Activated naive CD4-positive, alpha-beta T cell treated with anti-CD3 and anti-CD28 coated beads, Interleukin-2, amount 50 U/mL, for 24 hours (primary cell): Measurements from ENCODE around the gene WHAMM.
"Not testable (repeated sequence)": the region's sequence is repeated elsewhere in the genome, so short reads cannot be mapped to it uniquely, and the experiment has no call there.

Experiments
- H3K27ac Mint-ChIP-seq: one replicate; pipeline ENCODE4 v1.8.0; 2021; ENCODE audit warnings: mild to moderate bottlenecking, mixed read lengths
- H3K27me3 Mint-ChIP-seq: one replicate; pipeline ENCODE4 v1.8.0; 2021; ENCODE audit warnings: mixed read lengths
- H3K36me3 Mint-ChIP-seq: one replicate; pipeline ENCODE4 v1.8.0; 2021; ENCODE audit warnings: mixed read lengths
- H3K4me1 Mint-ChIP-seq: one replicate; pipeline ENCODE4 v1.8.0; 2021; ENCODE audit warnings: mixed read lengths
- H3K4me3 Mint-ChIP-seq: one replicate; pipeline ENCODE4 v1.8.0; 2021; ENCODE audit warnings: mild to moderate bottlenecking, mixed read lengths
- H3K9me3 Mint-ChIP-seq: one replicate; pipeline ENCODE4 v1.8.0; 2021; ENCODE audit warnings: mixed read lengths

Gene WHAMM

DNA sequence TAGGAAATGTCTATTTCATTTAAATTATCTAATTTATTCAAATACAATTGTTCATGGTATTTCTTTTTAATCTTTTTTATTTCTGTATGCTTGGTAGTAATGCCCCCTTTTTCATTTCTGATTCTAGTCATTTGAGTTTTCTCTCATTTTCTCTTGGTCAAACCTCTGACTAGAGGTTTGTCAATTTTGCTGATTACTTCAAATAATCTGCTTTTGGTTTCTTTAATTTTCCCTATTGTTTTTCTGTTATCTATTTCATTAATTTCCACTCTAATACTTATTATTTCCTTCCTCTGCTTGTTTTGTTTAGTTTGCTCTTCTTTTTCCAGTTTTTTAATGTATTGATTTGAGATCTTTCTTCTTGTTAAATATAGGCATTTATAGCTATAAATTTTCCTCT, 15.7 kb upstream of the WHAMM start:
- Mint-ChIP-seq H3K27ac (no peak overlapping the region), H3K4me1 (no peaks in the 10 kb centered on the region), H3K36me3 (peaks cover 8% of the 10 kb centered on the region), H3K9me3 (peaks cover 8% of the 10 kb centered on the region), H3K4me3 (no peak overlapping the region), H3K27me3 (no peaks in the 10 kb centered on the region)

DNA sequence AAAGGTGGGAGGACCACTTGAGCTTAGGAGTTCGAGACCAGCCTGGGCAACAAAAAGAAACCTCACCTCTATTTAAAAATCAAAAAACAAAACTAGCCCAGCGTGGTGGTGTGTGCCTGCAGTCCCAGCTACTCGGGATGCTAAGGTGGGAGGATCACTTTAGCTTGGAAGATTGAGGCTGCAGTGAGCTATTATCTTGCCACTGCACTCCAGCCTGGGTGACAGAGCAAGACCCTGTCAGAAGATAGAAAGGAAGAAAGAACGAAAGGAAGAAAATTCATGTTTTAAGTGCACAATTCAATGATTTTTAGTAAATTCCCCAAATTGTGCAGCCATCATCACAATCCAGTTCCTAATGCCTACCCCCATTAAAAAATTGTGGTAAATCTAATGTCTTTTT, 11.3 kb upstream of the WHAMM start:
- peaks cover 8% of the 10 kb centered on the region for H3K9me3 Mint-ChIP-seq
- no peaks in the 10 kb centered on the region for H3K27me3 Mint-ChIP-seq
- no peak overlapping the region for H3K4me3 Mint-ChIP-seq
- peaks cover 8% of the 10 kb centered on the region for H3K36me3 Mint-ChIP-seq
- H3K27ac Mint-ChIP-seq = no peak overlapping the region
- no peaks in the 10 kb centered on the region for H3K4me1 Mint-ChIP-seq

DNA sequence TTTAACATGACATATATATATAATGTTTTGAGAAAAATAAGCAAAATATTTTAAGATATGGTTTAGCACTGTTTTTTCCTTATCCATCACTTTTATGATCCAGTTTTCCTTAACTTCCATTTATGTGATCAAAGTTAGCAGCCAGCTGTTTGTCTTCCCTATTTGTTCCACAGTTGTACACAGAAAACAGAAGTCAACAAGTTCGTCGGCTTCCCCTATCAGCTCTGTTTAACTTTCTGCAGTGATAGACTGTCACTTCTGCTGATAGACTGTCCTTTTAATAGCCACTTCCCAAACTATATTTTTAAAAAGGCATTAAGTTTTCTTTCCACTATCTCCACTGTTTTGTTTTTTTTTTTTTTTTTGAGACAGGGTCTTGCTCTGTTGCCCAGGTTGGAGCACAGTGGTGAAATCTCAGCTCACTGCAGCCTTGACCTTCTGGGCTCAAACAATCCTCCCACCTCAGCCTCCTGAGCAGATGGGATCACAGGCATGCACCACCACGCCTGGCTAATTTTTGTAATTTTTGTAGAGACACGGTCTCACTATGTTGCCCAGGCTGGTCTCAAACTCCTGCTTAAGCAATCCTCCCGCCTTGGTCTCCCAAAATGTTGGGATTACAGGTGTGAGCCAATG, 10.8 kb upstream of the WHAMM start:
- no peaks in the 10 kb centered on the region for H3K27me3 Mint-ChIP-seq
- peaks cover 8% of the 10 kb centered on the region for H3K9me3 Mint-ChIP-seq
- H3K27ac Mint-ChIP-seq = no peak overlapping the region
- H3K4me3 Mint-ChIP-seq = no peak overlapping the region
- peaks cover 8% of the 10 kb centered on the region for H3K36me3 Mint-ChIP-seq
- no peaks in the 10 kb centered on the region for H3K4me1 Mint-ChIP-seq

DNA sequence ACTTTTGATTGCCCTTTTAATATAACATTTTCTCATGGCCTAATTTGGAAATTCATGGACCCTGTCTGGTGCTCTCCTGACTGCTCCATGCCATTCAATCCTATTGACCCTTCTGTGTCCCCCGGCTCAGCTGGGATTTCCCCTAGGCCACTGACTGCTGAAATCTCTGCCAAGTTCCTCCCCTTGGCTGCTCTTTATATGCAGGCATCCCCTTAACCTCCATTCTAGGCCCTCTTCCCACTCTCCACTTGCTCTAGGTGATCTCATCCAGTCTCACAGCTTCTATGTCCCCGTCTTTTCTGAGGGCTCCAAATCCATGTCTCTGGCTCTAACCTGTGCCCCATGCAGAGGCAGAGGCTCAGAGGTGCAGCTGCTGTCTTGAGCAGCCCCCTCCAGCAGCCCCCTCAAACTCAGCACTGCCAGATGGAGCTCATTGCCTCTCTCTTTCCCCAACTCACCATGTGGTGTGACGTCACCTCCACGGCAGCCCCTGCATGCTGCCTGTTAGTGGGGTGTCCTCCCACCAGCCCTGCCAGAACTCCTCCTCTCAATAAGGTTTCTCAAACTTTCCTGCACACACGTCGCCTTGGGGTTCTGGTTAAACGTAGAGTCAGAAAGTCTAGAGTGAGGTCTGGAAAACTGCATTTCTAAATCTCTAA, 10.1 kb upstream of the WHAMM start:
- no peak overlapping the region for H3K27ac Mint-ChIP-seq
- peaks cover 1% of the 10 kb centered on the region for H3K9me3 Mint-ChIP-seq
- H3K4me3 Mint-ChIP-seq = no peak overlapping the region
- no peaks in the 10 kb centered on the region for H3K4me1 Mint-ChIP-seq
- no peaks in the 10 kb centered on the region for H3K27me3 Mint-ChIP-seq
- H3K36me3 Mint-ChIP-seq = peaks cover 1% of the 10 kb centered on the region

DNA sequence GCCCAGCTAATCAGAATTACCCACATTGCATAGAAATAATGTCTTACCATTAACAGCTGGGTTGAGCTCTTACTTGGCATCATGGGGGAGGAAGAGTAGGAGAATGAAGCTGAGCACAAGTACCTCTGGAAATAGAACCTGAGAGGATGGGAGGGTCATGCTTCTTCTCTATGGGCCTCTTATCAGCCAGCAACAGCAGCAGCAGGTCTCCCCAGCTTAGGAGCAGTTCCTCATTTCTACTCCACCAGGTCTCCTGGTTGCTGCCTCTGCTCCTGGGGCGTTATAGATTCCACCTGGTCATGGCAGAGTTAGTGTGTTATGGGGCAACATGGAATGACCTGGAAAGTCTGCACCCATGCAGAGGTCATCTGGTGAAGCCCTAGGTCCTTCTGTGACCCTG, 6.9 kb upstream of the WHAMM start:
- H3K4me3 Mint-ChIP-seq = no peak overlapping the region
- H3K27me3 Mint-ChIP-seq = no peaks in the 10 kb centered on the region
- H3K9me3 Mint-ChIP-seq = no peaks in the 10 kb centered on the region
- no peaks in the 10 kb centered on the region for H3K36me3 Mint-ChIP-seq
- no peaks in the 10 kb centered on the region for H3K4me1 Mint-ChIP-seq
- no peak overlapping the region for H3K27ac Mint-ChIP-seq

DNA sequence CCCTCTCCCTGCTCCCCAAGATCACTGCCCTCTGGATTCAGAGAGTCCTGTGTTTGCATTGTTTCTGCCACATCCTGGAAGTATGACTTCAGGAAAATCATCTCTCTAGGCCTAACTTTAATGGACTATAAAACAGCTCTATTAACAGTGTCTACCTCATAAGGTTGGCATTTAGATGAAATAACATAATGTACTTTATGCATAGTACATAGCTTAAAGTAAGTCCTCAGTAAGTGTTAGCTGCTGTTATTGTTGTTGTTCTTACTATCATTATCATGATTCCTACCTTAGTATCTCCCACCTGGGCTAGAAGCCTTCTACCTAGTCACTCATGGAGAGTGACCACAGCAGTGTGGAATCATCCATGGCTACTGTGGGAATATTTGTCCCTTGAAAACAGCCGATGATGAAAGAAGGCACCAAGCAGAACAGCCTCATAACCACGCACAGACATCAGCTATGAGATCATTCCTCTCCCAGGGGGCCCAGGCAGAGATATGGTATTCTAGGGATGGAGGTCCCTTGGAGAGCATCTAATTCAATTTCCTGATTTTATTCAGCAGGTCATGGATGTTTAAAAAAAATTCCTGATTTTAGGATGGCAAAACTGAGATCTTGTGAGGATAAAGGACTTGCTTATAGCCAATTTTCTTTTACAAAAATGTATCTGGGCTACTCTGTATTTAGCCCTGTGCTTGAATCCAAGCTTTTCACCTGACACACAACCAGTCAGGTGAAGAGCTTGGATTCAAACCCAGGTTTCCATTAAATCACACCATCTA, 5.4 kb upstream of the WHAMM start:
- peaks cover 12% of the 10 kb centered on the region for H3K4me1 Mint-ChIP-seq
- H3K9me3 Mint-ChIP-seq = no peaks in the 10 kb centered on the region
- H3K27ac Mint-ChIP-seq = no peak overlapping the region
- no peak overlapping the region for H3K4me3 Mint-ChIP-seq
- no peaks in the 10 kb centered on the region for H3K36me3 Mint-ChIP-seq
- no peaks in the 10 kb centered on the region for H3K27me3 Mint-ChIP-seq

DNA sequence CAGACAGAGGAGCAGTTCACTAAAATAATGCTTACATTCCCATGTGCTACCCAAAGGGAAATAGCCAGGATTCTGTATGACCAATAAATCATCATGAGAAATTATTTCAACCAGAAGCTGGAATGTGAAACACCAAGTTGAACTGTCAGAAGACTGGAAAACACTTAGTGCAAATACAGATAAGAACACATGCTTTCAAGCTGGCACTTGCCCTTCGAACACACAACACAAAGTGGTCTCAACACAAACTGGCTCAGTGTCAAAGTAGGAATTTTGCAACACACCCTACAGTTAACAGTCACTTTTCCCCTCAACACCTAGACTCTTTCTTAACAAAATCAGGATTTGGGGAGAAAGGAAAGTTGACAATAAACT, 4.9 kb upstream of the WHAMM start:
- H3K27ac Mint-ChIP-seq = no peak overlapping the region

DNA sequence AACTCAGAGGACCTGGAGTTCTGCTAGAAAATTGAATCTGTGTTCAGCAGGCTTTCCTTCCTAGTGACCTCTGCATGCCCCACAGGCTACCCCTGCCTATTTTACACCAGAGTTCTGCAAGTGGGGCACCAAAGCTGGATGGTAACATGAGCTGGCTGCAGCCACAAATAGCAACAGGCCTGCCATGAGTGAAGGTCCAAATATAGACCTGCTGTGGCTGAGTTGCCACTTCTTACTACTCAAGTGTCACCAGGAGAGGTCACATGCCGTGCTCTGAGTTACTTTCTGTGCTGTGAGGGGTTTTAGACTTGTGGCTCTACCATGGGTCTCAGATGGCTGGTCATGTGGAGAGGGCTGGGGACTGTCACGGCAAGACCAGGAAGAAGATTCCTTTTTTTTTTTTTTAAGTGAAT, 3.4 kb upstream of the WHAMM start, which contains the start of gene FSD2:
TSS of gene FSD2 (minus strand) at position 76 of the 413 bp plus-strand sequence. CDS start 18,679 bp downstream, outside the sequence.
- Mint-ChIP-seq H3K36me3 (no peaks in the 10 kb centered on the region), H3K27me3 (no peaks in the 10 kb centered on the region), H3K4me3 (no peak within 1 kb of the TSS), H3K27ac (no peak within 1 kb of the TSS), H3K4me1 (peaks cover 22% of the 10 kb centered on the region), H3K9me3 (no peaks in the 10 kb centered on the region)

More for the DNA sequence above, 4.9 kb upstream of the WHAMM start:
- Mint-ChIP-seq H3K4me3 (no peak overlapping the region), H3K36me3 (no peaks in the 10 kb centered on the region), H3K27me3 (no peaks in the 10 kb centered on the region), H3K4me1 (peaks cover 15% of the 10 kb centered on the region), H3K9me3 (no peaks in the 10 kb centered on the region)

DNA sequence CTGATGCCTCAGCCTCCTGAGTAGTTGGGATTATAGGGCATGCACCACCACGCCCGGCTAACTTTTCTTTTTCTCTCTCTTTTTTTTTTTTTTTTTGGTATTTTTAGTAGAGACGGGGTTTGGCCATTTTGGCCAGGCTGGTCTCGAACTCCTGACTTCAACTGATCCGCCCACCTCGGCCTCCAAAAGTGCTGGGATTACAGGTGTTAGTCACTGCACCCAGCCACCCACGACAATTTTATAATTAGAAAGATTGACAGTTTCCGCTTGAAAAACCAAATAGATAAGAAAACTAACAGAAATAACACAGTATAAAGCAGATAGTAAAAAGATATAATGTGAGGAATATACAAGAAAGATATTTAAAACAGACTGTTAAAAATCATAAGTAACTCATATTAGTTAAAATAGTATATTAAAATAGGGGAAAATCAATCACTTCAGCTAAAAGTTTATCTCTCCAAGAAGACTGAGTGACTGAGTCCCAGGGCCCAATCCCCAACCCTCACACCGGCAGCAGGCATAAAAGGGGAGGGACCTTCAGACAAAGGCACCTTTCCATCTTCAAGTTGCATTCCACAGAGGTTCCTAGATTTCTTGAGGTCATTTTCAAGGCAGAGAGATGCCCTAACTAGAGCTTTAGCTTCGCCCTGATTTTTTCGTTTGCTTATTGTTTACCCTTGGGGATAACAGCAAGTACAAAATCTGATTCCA, 1.4 kb upstream of the WHAMM start:
- H3K27ac Mint-ChIP-seq = peak overlapping the region; percentile 88
- no peaks in the 10 kb centered on the region for H3K9me3 Mint-ChIP-seq
- peaks cover 38% of the 10 kb centered on the region for H3K4me1 Mint-ChIP-seq
- peaks cover 4% of the 10 kb centered on the region for H3K36me3 Mint-ChIP-seq
- H3K27me3 Mint-ChIP-seq = no peaks in the 10 kb centered on the region
- no peak overlapping the region for H3K4me3 Mint-ChIP-seq

DNA sequence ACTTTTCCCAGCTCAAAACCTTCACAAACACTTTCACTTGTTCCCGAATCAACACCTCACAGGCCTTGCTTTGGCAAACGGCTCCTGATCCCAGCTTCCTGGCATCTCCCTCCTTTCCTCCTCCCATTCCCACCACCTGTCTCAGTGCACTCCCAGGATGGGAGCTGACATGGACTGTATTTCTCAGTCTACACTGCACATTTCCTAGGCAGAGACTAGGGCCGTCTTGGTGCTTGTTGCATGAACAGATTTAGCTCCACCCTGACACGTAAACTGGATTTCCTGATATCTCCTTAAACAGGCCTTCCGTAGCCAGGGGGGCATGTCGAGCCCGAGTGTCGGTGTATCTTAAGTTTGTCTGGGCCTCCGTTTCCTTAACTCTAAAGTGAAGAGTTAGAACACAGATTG, 790 bp upstream of the WHAMM start:
- Mint-ChIP-seq H3K27me3 (no peaks in the 10 kb centered on the region), H3K4me3 (peak overlapping the region; percentile 81), H3K4me1 (peaks cover 39% of the 10 kb centered on the region), H3K36me3 (peaks cover 4% of the 10 kb centered on the region), H3K9me3 (no peaks in the 10 kb centered on the region), H3K27ac (peak overlapping the region; percentile 88)

DNA sequence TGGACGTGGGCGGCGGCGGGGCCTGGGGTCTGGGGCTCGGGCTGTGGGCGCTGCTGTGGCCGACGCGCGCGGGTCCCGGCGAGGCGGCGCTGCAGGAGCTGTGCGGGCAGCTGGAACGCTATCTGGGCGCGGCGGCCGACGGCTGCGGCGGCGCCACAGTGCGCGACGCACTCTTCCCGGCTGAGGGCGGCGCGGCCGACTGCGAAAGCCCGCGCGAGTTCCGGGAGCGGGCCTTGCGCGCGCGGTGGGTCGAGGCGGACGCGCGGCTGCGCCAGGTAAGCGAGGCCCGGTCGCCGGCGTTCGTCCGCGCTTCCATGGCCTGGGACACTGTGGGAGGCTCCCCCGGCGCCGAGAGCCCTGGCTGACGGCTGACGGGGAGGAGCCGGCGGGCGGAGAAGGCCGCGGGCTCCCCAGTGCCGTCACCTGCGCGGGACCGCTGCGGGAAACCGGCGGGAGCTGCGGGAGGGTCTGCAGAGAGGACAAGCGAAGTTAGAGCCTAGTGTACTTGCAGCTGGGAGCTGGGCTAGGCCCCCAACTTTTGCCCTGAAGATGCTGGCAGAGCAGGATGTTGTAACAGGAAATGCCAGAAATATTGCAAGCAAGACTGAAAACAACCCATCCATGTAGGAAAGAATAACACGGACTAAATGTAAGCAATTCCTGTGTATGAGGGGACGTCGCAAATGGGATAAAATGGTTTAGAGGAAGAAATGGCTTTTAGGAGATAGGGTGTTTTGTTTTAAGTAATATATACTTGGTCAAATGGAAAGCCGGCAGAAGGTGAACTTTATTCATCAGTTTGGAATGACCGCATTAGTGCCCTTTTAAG, 847 bp downstream of the WHAMM start:
- Mint-ChIP-seq H3K9me3 (no peaks in the 10 kb centered on the region), H3K27ac (peak overlapping the region; percentile 100), H3K27me3 (no peaks in the 10 kb centered on the region), H3K4me1 (peaks cover 49% of the 10 kb centered on the region), H3K36me3 (peaks cover 8% of the 10 kb centered on the region), H3K4me3 (peak overlapping the region; percentile 94)

DNA sequence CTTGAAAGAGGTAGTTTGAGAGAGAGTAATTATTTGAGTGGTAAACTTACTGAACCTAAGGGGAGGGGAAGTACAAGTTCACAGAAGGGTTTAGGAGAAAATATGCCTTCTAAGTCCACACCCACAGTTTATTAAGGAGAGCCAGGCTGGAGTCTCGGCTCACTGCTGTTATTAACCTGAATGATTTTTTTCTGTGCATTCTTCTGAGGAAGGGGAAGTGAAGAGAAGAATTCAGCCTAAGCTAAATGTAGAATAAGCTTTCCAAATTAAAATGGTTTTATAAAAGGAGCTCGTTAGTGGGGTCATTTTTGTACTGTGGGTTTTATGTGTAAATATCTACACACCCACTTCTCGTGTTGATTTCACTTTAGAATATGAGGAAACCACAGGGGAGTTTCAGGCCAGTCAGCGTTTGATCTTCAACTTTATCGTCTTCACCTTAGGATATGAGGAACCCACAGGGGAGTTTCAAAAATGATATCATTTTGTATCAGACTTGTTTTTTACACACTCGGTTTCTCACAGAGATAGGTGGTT, 1.5 kb downstream of the WHAMM start:
- no peaks in the 10 kb centered on the region for H3K27me3 Mint-ChIP-seq
- peak overlapping the region; percentile 100 for H3K27ac Mint-ChIP-seq
- peak overlapping the region; percentile 94 for H3K4me3 Mint-ChIP-seq
- H3K9me3 Mint-ChIP-seq = no peaks in the 10 kb centered on the region
- H3K4me1 Mint-ChIP-seq = peaks cover 56% of the 10 kb centered on the region
- peaks cover 13% of the 10 kb centered on the region for H3K36me3 Mint-ChIP-seq

DNA sequence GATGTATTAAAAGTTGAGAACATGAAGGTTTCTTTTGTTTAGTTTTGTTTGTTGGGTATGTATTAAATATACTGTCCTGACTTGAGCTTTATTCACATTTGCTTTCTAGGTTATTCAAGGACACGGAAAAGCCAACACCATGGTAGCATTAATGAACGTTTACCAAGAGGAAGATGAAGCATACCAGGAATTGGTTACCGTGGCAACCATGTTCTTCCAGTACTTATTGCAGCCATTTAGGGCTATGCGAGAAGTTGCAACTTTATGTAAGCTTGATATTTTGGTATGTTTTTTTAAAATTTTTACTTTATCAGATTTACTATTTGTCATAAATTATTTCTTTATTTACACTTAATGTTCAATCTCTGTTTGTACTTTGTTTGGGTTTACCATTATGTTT, 3.6 kb downstream of the WHAMM start:
- Mint-ChIP-seq H3K9me3 (no peaks in the 10 kb centered on the region), H3K4me3 (peak overlapping the region; percentile 94), H3K36me3 (peaks cover 20% of the 10 kb centered on the region), H3K27me3 (no peaks in the 10 kb centered on the region), H3K4me1 (peaks cover 65% of the 10 kb centered on the region), H3K27ac (peak overlapping the region; percentile 76)

DNA sequence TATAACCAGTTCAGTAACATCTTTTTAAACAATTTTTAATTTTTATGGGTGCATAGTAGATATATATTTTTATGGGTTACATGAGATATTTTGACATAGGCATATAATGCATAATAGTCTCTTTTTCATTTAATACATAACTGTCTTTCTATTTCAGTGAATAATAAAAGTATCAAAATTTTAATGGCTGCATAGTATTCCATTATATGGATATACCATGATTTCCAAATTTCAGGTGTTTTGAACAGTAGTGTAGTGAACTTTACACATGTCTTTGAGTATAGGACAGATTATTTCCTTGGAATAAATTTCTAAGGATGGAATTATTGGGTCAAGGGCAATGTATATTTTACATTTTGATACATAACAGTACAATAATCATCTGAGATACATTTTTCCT, 10.7 kb downstream of the WHAMM start:
- Mint-ChIP-seq H3K4me3 (no peak overlapping the region), H3K4me1 (peaks cover 33% of the 10 kb centered on the region), H3K36me3 (peaks cover 28% of the 10 kb centered on the region), H3K9me3 (no peaks in the 10 kb centered on the region), H3K27ac (no peak overlapping the region), H3K27me3 (no peaks in the 10 kb centered on the region)

DNA sequence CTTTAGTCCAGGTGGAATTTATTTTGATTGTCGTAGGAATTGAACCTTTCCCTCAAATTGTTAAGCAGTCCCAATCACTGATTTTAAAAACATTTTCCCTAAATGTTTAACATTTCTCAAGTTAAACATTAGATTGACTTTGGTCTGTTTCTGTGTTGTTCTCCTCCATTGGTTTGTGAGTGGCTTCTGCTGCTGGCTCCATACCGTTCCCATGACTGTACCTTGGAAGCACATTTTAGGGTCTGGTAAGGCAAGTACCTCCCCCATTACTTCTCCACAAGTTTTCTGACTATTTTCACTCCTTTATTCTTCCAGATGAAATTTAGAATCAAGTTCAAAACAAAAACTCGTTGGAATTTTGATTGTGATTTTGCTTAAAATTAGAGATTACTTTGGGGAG, 12.0 kb downstream of the WHAMM start:
- not testable (repeated sequence) for H3K27ac Mint-ChIP-seq, H3K27me3 Mint-ChIP-seq, H3K9me3 Mint-ChIP-seq, H3K4me3 Mint-ChIP-seq
- Mint-ChIP-seq H3K4me1 (peaks cover 23% of the 10 kb centered on the region), H3K36me3 (peaks cover 23% of the 10 kb centered on the region)
